Measurements from ENCODE around the gene CABLES2. TPM values are rescaled to one million over a fixed set of nuclear protein-coding genes. Genes with fewer than 3 reads are reported as not detected.

The CABLES2 gene
- total and polyA plus RNA-seq, 9 of the 15 experiments (the other 6 are each of a cell fraction or from before 2014, with no cell fraction given), result 0.46 to 4.2 (median 1.6) TPM

- Histone ChIP-seq H3K36me3 (ENCODE audit: control insufficient read depth, insufficient read depth, low read length) (no peaks in the 10 kb centered on the region), H3K27ac (ENCODE audit: extremely low read depth, low read depth, low read length) (no peak overlapping the region), H3K4me3 (no peak overlapping the region), H3K79me2 (ENCODE audit: control insufficient read depth, insufficient read depth, low read length) (no peaks in the 10 kb centered on the region), H3K27me3 (ENCODE audit: control insufficient read depth in 2 of 2, insufficient read depth in 2 of 2, low read length in 2 of 2) (no peaks in the 10 kb centered on the region), H3K9me3 (replicated peaks; ENCODE audit: control insufficient read depth, insufficient read depth, low read depth, low read length) (no peaks in the 10 kb centered on the region), H3K4me1 (replicated peaks in 1 of 2; ENCODE audit: control insufficient read depth in 2 of 2, insufficient read depth in 2 of 2, low read length in 2 of 2) (peaks cover 28 to 88% of the 10 kb centered on the region in 2 experiments), H3K9me1 (ENCODE audit: control insufficient read depth, insufficient read depth, low read length) (no peaks in the 10 kb centered on the region), H2AFZ (ENCODE audit: low read depth, low read length) (no peak overlapping the region), H4K20me1 (replicated peaks; ENCODE audit: control insufficient read depth, insufficient read depth, low read length) (no peaks in the 10 kb centered on the region), H3K9ac (ENCODE audit: insufficient read depth in 1 of 2, low read depth in 2 of 2, low read length in 2 of 2) (no peak overlapping the region), H3K4me2 (ENCODE audit: insufficient read depth, low read length) (no peak overlapping the region)
- WGBS (ENCODE audit: insufficient coverage, low coverage, missing lambda C conversion rate), result 58% methylated on average over 20 of the region's 29 CpGs
- FAIRE-seq, result no peak
- POLR2A ChIA-PET, result interaction anchor here (0.6 kb wide), 1 partner anchor 36 kb away, joined by 4 read pairs; no protein-coding TSS in a partner anchor
- no TSS peak for BruUV-seq (replicated peaks)
- TF ChIP-seq BRF2 (IDR thresholded peaks at IDR 0.05; ENCODE audit: borderline replicate concordance, insufficient read depth, insufficient read length) (no peak), ZBTB8A (IDR thresholded peaks at IDR 0.05; ENCODE audit: partially characterized antibody) (no peak), NCOA6 (IDR thresholded peaks at IDR 0.05) (no peak), MCM7 (IDR thresholded peaks at IDR 0.05) (no peak), FOXA3 (CRISPR knock-in tag; conservative IDR thresholded peaks at IDR 0.05 in 1 of 2, IDR thresholded peaks at IDR 0.05 in 1 of 2) (no peak), POLR2G (IDR thresholded peaks at IDR 0.05; ENCODE audit: low read depth, low read length) (0 out of 2 replicates have a peak, but pooled peaks have one; percentile 30)
- in situ Hi-C loops (cut with MboI), result no loop called here
- intact Hi-C loops (cut with micrococcal nuclease), result no loop called here
- no peak for DNase-seq (ENCODE audit: extremely low read depth in 1 of 4, low spot score in 3 of 4)
- ATAC-seq, result no peak
- CTCF ChIA-PET (ENCODE audit: low intra/inter-chr PET ratio), result no interaction called here
Observed at GRCh38 chr20:62372042-62372993, 34.8 kb downstream of the CABLES2 start.

Data from K562 (cell line).